WTC11 (cell line): ENCODE data around the gene CAMK1G. TPM values are rescaled to one million over a fixed set of nuclear protein-coding genes. Genes with fewer than 3 reads are reported as not detected.

Experiments used
- ATAC-seq: fragments of 200-7000 bp; cut with Tn5 transposase; 2 replicates; pipeline ENCODE4 v1.10.0; 2021; ENCODE audit warnings: mild to moderate bottlenecking, moderate library complexity
- CTCF ChIA-PET: fragments of 300-600 bp; sonication (Branson Sonifier 250); formaldehyde crosslinking; loops from one replicate; lab custom pipeline; 2021; ENCODE audit warnings: antibody characterized with exemption; lab: Charles Lee
- POLR2A ChIA-PET: fragments of 350-600 bp; sonication (Branson Sonifier 250); formaldehyde crosslinking; loops from one replicate; lab custom pipeline; 2021; ENCODE audit warnings: antibody characterized with exemption; lab: Charles Lee
- DNase-seq: peaks from one replicate; pipeline ENCODE4 v3.0.0; 2021; ENCODE audit warnings: low spot score
- H3K27ac Mint-ChIP-seq: 2 replicates; pipeline ENCODE4 v1.8.0; 2021; ENCODE audit warnings: mixed read lengths
- H3K27me3 Mint-ChIP-seq: 2 replicates; pipeline ENCODE4 v1.8.0; 2021; ENCODE audit warnings: low read depth, mild to moderate bottlenecking, moderate library complexity, mixed read lengths
- H3K36me3 Mint-ChIP-seq: 2 replicates; pipeline ENCODE4 v1.8.0; 2021; ENCODE audit warnings: mixed read lengths
- H3K4me1 Mint-ChIP-seq: 2 replicates; pipeline ENCODE4 v1.8.0; 2022; ENCODE audit warnings: mixed read lengths
- H3K4me3 Mint-ChIP-seq: 2 replicates; pipeline ENCODE4 v1.8.0; 2021; ENCODE audit warnings: mild to moderate bottlenecking, moderate library complexity, mixed read lengths
- H3K9me3 Mint-ChIP-seq: 2 replicates; pipeline ENCODE4 v1.8.0; 2021; ENCODE audit warnings: mixed read lengths
- AFF4 ChIP-seq: sonication (generic); formaldehyde crosslinking; IDR thresholded peaks from 2 replicates; pipeline ENCODE4 v1.8.1; 2023; ENCODE audit warnings: mild to moderate bottlenecking, missing genetic modification reagents, borderline replicate concordance
- ATF1 ChIP-seq: sonication (generic); formaldehyde crosslinking; IDR thresholded peaks from 2 replicates; pipeline ENCODE4 v1.8.1; 2023; ENCODE audit warnings: mild to moderate bottlenecking, moderate library complexity, missing genetic modification reagents
- CDX4 ChIP-seq: fragments of 250-450 bp; sonication (Bioruptor Pico); IDR thresholded peaks from 2 replicates; pipeline ENCODE4 v1.9.0; 2021; ENCODE audit warnings: moderate library complexity, mild to moderate bottlenecking, inconsistent platforms, borderline replicate concordance
- EMX1 ChIP-seq: fragments of 250-450 bp; sonication (Bioruptor Pico); IDR thresholded peaks from 2 replicates; pipeline ENCODE4 v1.8.0; 2021; ENCODE audit warnings: mild to moderate bottlenecking
- ESRRA ChIP-seq: sonication (generic); formaldehyde crosslinking; IDR thresholded peaks from 2 replicates; pipeline ENCODE4 v1.8.1; 2022; ENCODE audit warnings: mild to moderate bottlenecking, missing genetic modification reagents, borderline replicate concordance
- HMGA2 ChIP-seq: fragments of 250-450 bp; sonication (Bioruptor Pico); IDR thresholded peaks from 2 replicates; pipeline ENCODE4 v1.4.0; 2021; ENCODE audit warnings: mild to moderate bottlenecking, moderate library complexity
- IRF1 ChIP-seq: sonication (generic); formaldehyde crosslinking; IDR thresholded peaks from 2 replicates; pipeline ENCODE4 v1.8.0; 2023; ENCODE audit warnings: missing genetic modification reagents
- KAT7 ChIP-seq: sonication (generic); formaldehyde crosslinking; IDR thresholded peaks from 2 replicates; pipeline ENCODE4 v1.8.1; 2023; ENCODE audit warnings: missing genetic modification reagents, mild to moderate bottlenecking, borderline replicate concordance
- MYBL2 ChIP-seq: sonication (generic); formaldehyde crosslinking; IDR thresholded peaks from 2 replicates; pipeline ENCODE4 v1.8.1; 2023; ENCODE audit warnings: mild to moderate bottlenecking, moderate library complexity, missing genetic modification reagents
- NR3C1 ChIP-seq: sonication (generic); formaldehyde crosslinking; conservative IDR thresholded peaks from 2 replicates; pipeline ENCODE4 v1.8.1; 2023; ENCODE audit warnings: low read depth, mild to moderate bottlenecking, missing genetic modification reagents
- ZNF138 ChIP-seq: sonication (generic); formaldehyde crosslinking; conservative IDR thresholded peaks from 2 replicates; pipeline ENCODE4 v1.8.1; 2022; ENCODE audit warnings: mild to moderate bottlenecking, moderate library complexity, missing genetic modification reagents
- total RNA-seq: library from RNA; stranded (reverse); gene quantifications from 3 replicates; pipeline ENCODE4 v1.2.3, GENCODE V29; 2021
- TF ChIP-seq, protein P1 (sequence below): sonication (generic); formaldehyde crosslinking; IDR thresholded peaks from 2 replicates; pipeline ENCODE4 v1.8.1; 2022; ENCODE audit warnings: low read depth, missing genetic modification reagents, borderline replicate concordance
- TF ChIP-seq, protein P2 (sequence below): sonication (generic); formaldehyde crosslinking; IDR thresholded peaks from 2 replicates; pipeline ENCODE4 v1.8.0; 2022; ENCODE audit warnings: mild to moderate bottlenecking, missing genetic modification reagents
- TF ChIP-seq, protein P3 (sequence below): sonication (generic); formaldehyde crosslinking; IDR thresholded peaks from 2 replicates; pipeline ENCODE4 v1.8.0; 2023; ENCODE audit warnings: mild to moderate bottlenecking, missing genetic modification reagents

Gene CAMK1G
- total RNA-seq, 1 experiment from 2014 or later = 0.28 TPM

DNA sequence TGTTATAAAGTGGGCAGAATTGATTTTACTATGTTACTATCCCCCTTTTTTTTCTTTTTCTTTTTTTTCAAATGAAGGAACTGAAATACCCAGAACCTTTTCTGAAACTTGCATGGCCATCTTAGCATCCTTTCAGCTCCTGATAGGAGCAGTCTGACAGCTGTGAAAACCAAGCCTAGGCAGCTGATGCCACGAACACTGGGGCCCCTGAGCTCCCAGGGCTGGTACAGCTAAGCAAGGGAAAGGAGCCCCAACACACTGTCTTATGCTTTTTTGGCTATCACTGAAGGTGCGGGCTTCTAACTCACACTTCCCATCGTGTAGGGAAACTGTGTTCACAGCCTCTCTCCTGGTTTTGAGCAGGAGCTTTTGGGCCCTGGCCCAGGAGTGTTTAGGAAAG is 23.0 kb upstream of the CAMK1G start (continued):
- TF ChIP-seq ZNF138 (CRISPR knock-in tag) (no peak), EMX1 (CRISPR knock-in tag) (no peak)

- peaks cover 8% of the 10 kb centered on the region for H3K27me3 Mint-ChIP-seq
- H3K36me3 Mint-ChIP-seq = no peaks in the 10 kb centered on the region
- CTCF ChIA-PET = interaction anchor here (1.1 to 3.4 kb wide), 6 partner anchors 8 to 1563 kb away, joined by 3 to 14 read pairs (median 7); no protein-coding TSS in a partner anchor
- peaks cover 26% of the 10 kb centered on the region for H3K4me1 Mint-ChIP-seq
- no peaks in the 10 kb centered on the region for H3K9me3 Mint-ChIP-seq
- H3K4me3 Mint-ChIP-seq = no peak overlapping the region
- H3K27ac Mint-ChIP-seq = no peak overlapping the region
- ATAC-seq = no peak
- no peak for DNase-seq
- TF ChIP-seq, protein P1, sequence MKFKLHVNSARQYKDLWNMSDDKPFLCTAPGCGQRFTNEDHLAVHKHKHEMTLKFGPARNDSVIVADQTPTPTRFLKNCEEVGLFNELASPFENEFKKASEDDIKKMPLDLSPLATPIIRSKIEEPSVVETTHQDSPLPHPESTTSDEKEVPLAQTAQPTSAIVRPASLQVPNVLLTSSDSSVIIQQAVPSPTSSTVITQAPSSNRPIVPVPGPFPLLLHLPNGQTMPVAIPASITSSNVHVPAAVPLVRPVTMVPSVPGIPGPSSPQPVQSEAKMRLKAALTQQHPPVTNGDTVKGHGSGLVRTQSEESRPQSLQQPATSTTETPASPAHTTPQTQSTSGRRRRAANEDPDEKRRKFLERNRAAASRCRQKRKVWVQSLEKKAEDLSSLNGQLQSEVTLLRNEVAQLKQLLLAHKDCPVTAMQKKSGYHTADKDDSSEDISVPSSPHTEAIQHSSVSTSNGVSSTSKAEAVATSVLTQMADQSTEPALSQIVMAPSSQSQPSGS = no peak
- TF ChIP-seq KAT7 (CRISPR knock-in tag) (no peak), EMX1 (CRISPR knock-in tag) (no peak), HMGA2 (CRISPR knock-in tag) (no peak), ATF1 (CRISPR knock-in tag) (no peak), AFF4 (CRISPR knock-in tag) (no peak), CDX4 (no peak), NR3C1 (CRISPR knock-in tag) (no peak), ESRRA (no peak), IRF1 (no peak), MYBL2 (CRISPR knock-in tag) (no peak)
- TF ChIP-seq, protein P2, sequence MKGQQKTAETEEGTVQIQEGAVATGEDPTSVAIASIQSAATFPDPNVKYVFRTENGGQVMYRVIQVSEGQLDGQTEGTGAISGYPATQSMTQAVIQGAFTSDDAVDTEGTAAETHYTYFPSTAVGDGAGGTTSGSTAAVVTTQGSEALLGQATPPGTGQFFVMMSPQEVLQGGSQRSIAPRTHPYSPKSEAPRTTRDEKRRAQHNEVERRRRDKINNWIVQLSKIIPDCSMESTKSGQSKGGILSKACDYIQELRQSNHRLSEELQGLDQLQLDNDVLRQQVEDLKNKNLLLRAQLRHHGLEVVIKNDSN = no peak
- TF ChIP-seq, protein P3, sequence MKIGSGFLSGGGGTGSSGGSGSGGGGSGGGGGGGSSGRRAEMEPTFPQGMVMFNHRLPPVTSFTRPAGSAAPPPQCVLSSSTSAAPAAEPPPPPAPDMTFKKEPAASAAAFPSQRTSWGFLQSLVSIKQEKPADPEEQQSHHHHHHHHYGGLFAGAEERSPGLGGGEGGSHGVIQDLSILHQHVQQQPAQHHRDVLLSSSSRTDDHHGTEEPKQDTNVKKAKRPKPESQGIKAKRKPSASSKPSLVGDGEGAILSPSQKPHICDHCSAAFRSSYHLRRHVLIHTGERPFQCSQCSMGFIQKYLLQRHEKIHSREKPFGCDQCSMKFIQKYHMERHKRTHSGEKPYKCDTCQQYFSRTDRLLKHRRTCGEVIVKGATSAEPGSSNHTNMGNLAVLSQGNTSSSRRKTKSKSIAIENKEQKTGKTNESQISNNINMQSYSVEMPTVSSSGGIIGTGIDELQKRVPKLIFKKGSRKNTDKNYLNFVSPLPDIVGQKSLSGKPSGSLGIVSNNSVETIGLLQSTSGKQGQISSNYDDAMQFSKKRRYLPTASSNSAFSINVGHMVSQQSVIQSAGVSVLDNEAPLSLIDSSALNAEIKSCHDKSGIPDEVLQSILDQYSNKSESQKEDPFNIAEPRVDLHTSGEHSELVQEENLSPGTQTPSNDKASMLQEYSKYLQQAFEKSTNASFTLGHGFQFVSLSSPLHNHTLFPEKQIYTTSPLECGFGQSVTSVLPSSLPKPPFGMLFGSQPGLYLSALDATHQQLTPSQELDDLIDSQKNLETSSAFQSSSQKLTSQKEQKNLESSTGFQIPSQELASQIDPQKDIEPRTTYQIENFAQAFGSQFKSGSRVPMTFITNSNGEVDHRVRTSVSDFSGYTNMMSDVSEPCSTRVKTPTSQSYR (CRISPR knock-in tag) = no peak
- POLR2A ChIA-PET = interaction anchor here (0.6 kb wide), 1 partner anchor 29 kb away, joined by 3 read pairs; no protein-coding TSS in a partner anchor
Observed at GRCh38 chr1:209560952-209561351, 22.6 kb upstream of the CAMK1G start.
